ENCODE results near the gene DUSP18.
"Not testable (repeated sequence)": the region's sequence is repeated elsewhere in the genome, so short reads cannot be mapped to it uniquely, and the experiment has no call there.

DUSP18 gene

GRCh38 chr22:30635273-30636225 is 32.1 kb downstream of the DUSP18 start, which contains the start of gene SLC35E4:
Gene SLC35E4 (plus strand): TSS chr22:30635781. CDS start chr22:30636451, 670 bp downstream.
- FAIRE-seq (peak; percentile 77), DNase-seq (ENCODE audit: insufficient read length) (peak; percentile 91)
- no peak for TF ChIP-seq TAF1 (IDR thresholded peaks at IDR 0.05; ENCODE audit: borderline replicate concordance, low read depth, low read length)
- TF ChIP-seq POLR2A (IDR thresholded peaks at IDR 0.05; ENCODE audit: low read depth, low read length), result peak; percentile 37; the same call in 1 of the 2 replicates

GRCh38 chr22:30634471-30635233 is 33.0 kb downstream of the DUSP18 start:
- FAIRE-seq (peak; percentile 94), DNase-seq (ENCODE audit: insufficient read length) (peak; percentile 91)
- TF ChIP-seq POLR2AphosphoS5 (IDR thresholded peaks at IDR 0.05; ENCODE audit: low read depth, low read length), result no peak
- TF ChIP-seq POLR2A (IDR thresholded peaks at IDR 0.05; ENCODE audit: low read depth, low read length), result no peak
- TF ChIP-seq TAF1 (IDR thresholded peaks at IDR 0.05; ENCODE audit: borderline replicate concordance, low read depth, low read length), result no peak

GRCh38 chr22:30631469-30631868 is 36.2 kb downstream of the DUSP18 start:
- DNase-seq (ENCODE audit: insufficient read length), result not testable (repeated sequence)

GRCh38 chr22:30628491-30628890 is 39.2 kb downstream of the DUSP18 start:
- DNase-seq (ENCODE audit: insufficient read length) (no peak), FAIRE-seq (no peak)
- TF ChIP-seq POLR2AphosphoS5 (IDR thresholded peaks at IDR 0.05; ENCODE audit: low read depth, low read length), result no peak
- no peak for TF ChIP-seq POLR2A (IDR thresholded peaks at IDR 0.05; ENCODE audit: low read depth, low read length)
- no peak for TF ChIP-seq TAF1 (IDR thresholded peaks at IDR 0.05; ENCODE audit: borderline replicate concordance, low read depth, low read length)

More at GRCh38 chr22:30631469-30631868, 36.2 kb downstream of the DUSP18 start:
- FAIRE-seq, result not testable (repeated sequence)

- TF ChIP-seq POLR2A (IDR thresholded peaks at IDR 0.05; ENCODE audit: low read depth, low read length), result no peak
- FAIRE-seq, result no peak
- no peak for DNase-seq (ENCODE audit: insufficient read length)
Observed at GRCh38 chr22:30627471-30627870, 40.2 kb downstream of the DUSP18 start.

GRCh38 chr22:30626413-30626812 is 41.3 kb downstream of the DUSP18 start:
- TF ChIP-seq TAF1 (IDR thresholded peaks at IDR 0.05; ENCODE audit: borderline replicate concordance, low read depth, low read length) (no peak), POLR2AphosphoS5 (IDR thresholded peaks at IDR 0.05; ENCODE audit: low read depth, low read length) (no peak), POLR2A (IDR thresholded peaks at IDR 0.05; ENCODE audit: low read depth, low read length) (no peak)
- no peak for DNase-seq (ENCODE audit: insufficient read length)
- FAIRE-seq, result no peak

GRCh38 chr22:30619909-30620308 is 47.8 kb downstream of the DUSP18 start:
- not testable (repeated sequence) for DNase-seq (ENCODE audit: insufficient read length); FAIRE-seq

GRCh38 chr22:30617819-30618218 is 49.9 kb downstream of the DUSP18 start:
- FAIRE-seq (no peak), DNase-seq (ENCODE audit: insufficient read length) (no peak)
- TF ChIP-seq POLR2AphosphoS5 (IDR thresholded peaks at IDR 0.05; ENCODE audit: low read depth, low read length), result no peak
- no peak for TF ChIP-seq POLR2A (IDR thresholded peaks at IDR 0.05; ENCODE audit: low read depth, low read length)
- TF ChIP-seq TAF1 (IDR thresholded peaks at IDR 0.05; ENCODE audit: borderline replicate concordance, low read depth, low read length), result no peak

- FAIRE-seq (no peak), DNase-seq (ENCODE audit: insufficient read length) (no peak)
- TF ChIP-seq TAF1 (IDR thresholded peaks at IDR 0.05; ENCODE audit: borderline replicate concordance, low read depth, low read length), result no peak
- TF ChIP-seq POLR2AphosphoS5 (IDR thresholded peaks at IDR 0.05; ENCODE audit: low read depth, low read length), result no peak
Observed at GRCh38 chr22:30615543-30615954, 52.1 kb downstream of the DUSP18 start.

- DNase-seq (ENCODE audit: insufficient read length), result no peak
- TF ChIP-seq POLR2A (IDR thresholded peaks at IDR 0.05; ENCODE audit: low read depth, low read length) (no peak), TAF1 (IDR thresholded peaks at IDR 0.05; ENCODE audit: borderline replicate concordance, low read depth, low read length) (no peak), POLR2AphosphoS5 (IDR thresholded peaks at IDR 0.05; ENCODE audit: low read depth, low read length) (no peak)
- FAIRE-seq, result no peak
Observed at GRCh38 chr22:30614879-30615278, 52.8 kb downstream of the DUSP18 start.

GRCh38 chr22:30614268-30614667 is 53.4 kb downstream of the DUSP18 start:
- no peak for TF ChIP-seq TAF1 (IDR thresholded peaks at IDR 0.05; ENCODE audit: borderline replicate concordance, low read depth, low read length)
- TF ChIP-seq POLR2A (IDR thresholded peaks at IDR 0.05; ENCODE audit: low read depth, low read length), result no peak
- TF ChIP-seq POLR2AphosphoS5 (IDR thresholded peaks at IDR 0.05; ENCODE audit: low read depth, low read length), result no peak
- no peak for FAIRE-seq
- DNase-seq (ENCODE audit: insufficient read length), result no peak

GRCh38 chr22:30612789-30613188 is 54.9 kb downstream of the DUSP18 start:
- TF ChIP-seq TAF1 (IDR thresholded peaks at IDR 0.05; ENCODE audit: borderline replicate concordance, low read depth, low read length), result no peak
- TF ChIP-seq POLR2A (IDR thresholded peaks at IDR 0.05; ENCODE audit: low read depth, low read length), result no peak
- no peak for TF ChIP-seq POLR2AphosphoS5 (IDR thresholded peaks at IDR 0.05; ENCODE audit: low read depth, low read length)
- DNase-seq (ENCODE audit: insufficient read length) (no peak), FAIRE-seq (no peak)
